HG02610 (cell line): Measurements from ENCODE around the gene SPPL3.
"Not testable (repeated sequence)": the region's sequence is repeated elsewhere in the genome, so short reads cannot be mapped to it uniquely, and the experiment has no call there.

Experiments used
- ATAC-seq: cut with Tn5 transposase; IDR thresholded peaks from one replicate; pipeline ENCODE4 v1.9.1; 2021; ENCODE audit warnings: mild to moderate bottlenecking, moderate library complexity; ENCODE audit not compliant: unreplicated experiment

SPPL3 gene

GRCh38 chr12:120845696-120846095, 58.5 kb downstream of the SPPL3 start:
- no peak for ATAC-seq

- ATAC-seq = no peak
Observed at GRCh38 chr12:120844768-120845449, 59.2 kb downstream of the SPPL3 start.

DNA sequence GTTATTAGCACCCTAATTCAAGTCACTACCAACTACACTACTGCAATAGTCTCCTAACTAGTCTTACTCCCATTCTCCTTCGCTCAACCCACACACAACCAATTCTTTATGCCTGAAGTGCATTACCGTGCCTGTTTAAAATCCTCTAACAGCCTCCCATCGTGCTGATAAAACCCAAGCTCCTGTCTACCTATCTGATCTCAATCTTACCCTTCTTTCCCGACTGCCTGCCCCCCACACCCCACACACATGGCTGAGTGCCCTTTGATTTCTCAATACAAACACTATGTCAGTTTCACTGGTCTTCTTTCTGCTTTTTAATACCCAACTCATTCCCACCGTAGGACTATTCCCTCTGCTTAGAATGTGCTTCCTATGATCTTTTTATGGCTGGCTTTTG, 59.9 kb downstream of the SPPL3 start:
- no peak for ATAC-seq

DNA sequence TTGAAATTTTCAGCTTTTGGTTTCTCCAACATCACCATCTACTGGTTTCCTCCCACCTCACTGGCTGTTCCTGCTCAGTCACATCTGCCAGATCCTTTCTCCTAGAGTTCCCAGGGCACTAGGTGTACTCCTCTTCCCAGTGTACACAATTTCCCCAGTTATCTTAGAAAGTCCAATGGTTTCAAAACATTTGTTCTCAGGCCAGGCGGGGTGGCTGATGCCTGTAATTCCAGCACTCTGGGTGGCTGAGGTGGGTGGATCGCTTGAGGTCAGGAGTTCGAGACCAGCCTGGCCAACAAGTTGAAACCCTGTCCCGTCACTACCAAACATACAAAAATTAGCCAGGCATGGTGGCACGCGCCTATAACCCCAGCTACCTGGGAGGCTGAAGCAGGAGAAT, 60.7 kb downstream of the SPPL3 start:
- no peak for ATAC-seq

GRCh38 chr12:120842595-120842994, 61.6 kb downstream of the SPPL3 start:
- ATAC-seq = no peak

- no peak for ATAC-seq
Observed at GRCh38 chr12:120841525-120841924, 62.6 kb downstream of the SPPL3 start.

- ATAC-seq = no peak
Observed at GRCh38 chr12:120839503-120839902, 64.7 kb downstream of the SPPL3 start.

- not testable (repeated sequence) for ATAC-seq
Observed at GRCh38 chr12:120838629-120839383, 65.4 kb downstream of the SPPL3 start.

GRCh38 chr12:120836114-120836684, 68.0 kb downstream of the SPPL3 start:
- ATAC-seq = no peak

DNA sequence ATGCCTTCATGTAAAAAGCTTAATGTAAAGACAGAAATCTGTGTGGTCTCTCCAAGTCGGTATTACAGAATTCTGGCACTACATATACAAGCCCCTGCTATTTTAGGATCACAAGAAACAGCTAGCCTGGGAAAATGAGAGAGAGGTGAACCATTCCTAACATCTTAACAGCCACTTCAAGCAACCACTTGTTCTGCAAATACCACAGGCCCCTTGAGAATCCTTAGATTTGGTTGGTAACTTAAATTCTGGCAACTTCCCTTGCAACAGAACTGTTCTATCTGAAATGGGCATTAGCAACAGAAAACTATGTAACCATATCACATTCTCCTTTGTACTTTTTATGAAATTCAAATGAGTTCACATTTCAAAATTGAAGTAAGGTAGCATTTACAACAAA, 68.5 kb downstream of the SPPL3 start:
- ATAC-seq = no peak

DNA sequence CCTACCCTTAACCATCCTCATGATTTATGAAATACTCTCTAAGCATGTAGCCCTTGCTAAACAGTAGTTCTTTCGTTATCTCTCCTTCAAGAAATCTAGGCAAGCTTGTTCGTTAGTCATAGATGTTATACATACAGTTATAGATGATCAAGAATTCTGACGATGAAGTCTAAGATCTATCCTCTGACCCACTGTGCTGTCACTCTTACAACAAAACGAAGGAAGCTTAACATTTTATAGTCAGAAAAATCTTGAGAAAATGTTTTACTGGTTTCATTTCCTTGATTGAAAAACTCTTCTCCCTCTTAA, 68.9 kb downstream of the SPPL3 start:
- no peak for ATAC-seq

DNA sequence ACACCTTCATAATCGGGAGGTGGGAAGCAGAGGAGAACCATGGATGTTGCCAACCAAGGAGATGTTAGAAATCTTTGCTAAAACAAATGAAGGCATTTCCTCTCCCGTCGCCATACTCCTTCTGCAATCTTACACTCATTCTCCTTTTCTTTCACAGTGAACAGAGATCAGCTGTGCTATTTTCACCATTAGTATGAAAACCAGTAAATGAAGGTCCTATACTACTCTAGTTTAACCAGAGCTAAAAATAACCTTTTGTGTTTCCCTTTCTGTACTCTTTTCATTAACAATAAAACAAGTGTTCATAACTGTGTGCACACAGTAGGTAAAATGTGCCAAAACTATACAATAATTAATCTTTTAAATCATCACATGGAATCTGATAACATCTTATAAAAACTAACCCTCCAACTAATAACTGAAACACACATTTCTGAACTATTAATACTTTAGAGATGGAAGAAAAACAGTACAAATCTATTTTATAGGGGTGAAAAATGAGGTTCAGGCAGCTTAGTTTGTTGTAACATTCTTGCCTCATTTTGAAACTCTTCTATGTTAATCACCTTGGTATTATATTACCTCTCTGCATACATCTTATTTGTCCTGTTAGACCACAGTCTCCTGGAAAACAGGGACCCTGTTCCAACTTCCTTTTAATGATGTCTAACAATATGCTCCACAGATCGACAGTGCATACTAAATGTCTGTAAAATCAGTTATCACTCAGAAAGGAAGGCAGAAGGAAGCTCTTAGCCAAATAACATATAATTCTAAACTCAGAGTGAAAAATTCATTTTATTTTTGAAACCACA, 69.5 kb downstream of the SPPL3 start:
- ATAC-seq = peak; percentile 48

- ATAC-seq = peak; percentile 13
Observed at GRCh38 chr12:120833849-120834248, 70.3 kb downstream of the SPPL3 start.

DNA sequence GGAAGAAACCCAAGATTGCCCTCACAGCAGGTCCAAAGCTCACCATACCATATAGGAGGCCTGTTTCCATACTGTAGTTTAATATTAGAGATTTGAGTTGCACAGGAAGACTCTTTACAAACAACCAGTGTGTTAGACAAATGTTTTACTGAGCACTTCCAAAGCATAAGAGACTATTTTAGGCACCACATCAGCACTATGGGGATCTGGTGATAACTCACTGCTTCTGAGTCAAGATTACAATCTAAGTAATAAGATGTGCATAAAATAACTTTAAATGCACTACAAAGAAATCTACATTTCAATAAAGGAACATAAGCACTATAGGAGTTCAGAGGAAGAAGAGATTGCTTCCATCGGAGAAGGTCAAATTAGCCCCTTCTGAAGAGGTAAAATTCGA, 71.4 kb downstream of the SPPL3 start:
- no peak for ATAC-seq

DNA sequence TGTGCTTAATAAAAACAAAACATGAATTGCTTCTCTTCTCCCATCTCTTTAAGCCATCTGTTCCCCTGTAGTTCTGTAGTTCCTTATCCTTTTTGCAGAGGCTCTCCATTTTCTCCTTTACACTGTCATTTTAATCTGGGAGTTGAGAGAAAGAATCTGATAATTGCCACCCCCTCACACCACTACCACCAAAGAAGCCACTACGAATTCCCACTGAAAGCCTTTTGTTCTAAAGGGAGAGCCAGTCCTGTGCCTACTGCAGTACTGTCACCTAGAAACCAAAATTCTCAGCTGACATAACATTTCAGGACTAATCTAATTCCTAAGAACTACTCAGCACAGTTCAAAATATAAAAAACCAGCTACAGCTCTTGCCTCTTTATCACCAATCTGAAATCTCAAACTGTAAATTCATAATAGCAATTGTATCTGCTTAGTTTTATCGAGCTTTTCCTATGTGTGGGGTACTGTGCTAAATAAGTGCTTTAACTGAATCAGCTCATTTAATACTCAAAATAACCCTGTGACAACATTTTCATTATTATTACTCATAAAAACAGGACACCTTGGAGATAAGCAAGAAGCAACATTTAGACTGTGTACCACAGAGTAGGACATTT, 72.4 kb downstream of the SPPL3 start:
- ATAC-seq = no peak

DNA sequence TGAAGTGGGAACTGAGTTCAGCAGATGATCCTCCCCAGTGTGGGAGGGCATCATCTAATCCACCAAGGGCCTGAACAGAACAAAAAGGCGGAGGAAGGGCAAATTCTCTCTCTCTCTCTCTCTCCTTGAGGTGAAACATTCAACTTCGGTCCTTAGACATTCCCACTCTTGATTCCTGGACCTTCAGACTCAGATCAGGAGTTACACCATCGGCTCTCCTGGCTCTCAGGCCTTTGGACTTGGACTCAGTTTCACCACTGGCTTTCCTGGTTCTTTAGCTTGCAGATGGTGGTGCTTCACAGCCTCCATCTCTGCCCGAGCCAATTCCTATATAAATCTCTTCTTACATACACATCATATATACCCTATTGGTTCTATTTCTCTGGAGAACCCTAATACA, 73.2 kb downstream of the SPPL3 start:
- ATAC-seq = no peak

GRCh38 chr12:120830052-120830940, 73.9 kb downstream of the SPPL3 start:
- no peak for ATAC-seq

GRCh38 chr12:120826335-120826734, 77.8 kb downstream of the SPPL3 start:
- ATAC-seq = no peak

- ATAC-seq = no peak
Observed at GRCh38 chr12:120825337-120825736, 78.8 kb downstream of the SPPL3 start.

DNA sequence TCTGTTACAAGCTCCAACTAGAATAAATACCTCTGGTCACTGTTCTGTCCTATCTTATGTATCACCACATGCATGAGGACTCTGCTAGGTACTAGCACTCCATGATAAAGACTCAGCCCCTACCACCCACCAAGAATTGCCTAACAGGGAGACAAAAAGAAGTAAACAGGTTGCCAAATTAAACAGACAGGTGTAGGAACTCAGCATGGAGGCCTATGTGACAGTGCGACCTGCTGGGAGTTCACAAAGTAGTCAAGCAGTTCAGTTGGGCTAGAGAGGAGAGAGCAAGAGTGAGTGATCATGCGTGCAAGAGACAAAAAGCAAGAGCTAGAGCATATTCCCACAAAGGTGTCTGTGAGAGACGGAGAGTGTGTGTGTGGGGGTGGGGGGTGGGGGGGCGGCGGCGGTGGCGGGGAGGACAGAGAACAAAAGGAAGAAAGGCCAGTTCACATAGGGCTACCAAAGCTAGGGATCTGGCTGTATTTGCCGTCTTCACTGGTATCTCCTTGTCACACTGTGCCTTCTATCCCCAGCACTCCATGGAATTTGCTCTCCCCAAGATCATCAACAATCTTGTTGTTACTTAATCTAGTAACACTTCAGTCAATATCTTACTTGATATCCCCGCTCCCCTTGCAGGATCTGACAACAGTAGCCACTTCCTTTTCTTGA, 81.2 kb downstream of the SPPL3 start:
- ATAC-seq = no peak
